GM18867 (cell line): ENCODE data around the gene MAPK8IP3.

Experiments
- ATAC-seq: cut with Tn5 transposase; IDR thresholded peaks from one replicate; pipeline ENCODE4 v1.9.1; 2021; ENCODE audit warnings: mild to moderate bottlenecking, moderate library complexity; ENCODE audit not compliant: unreplicated experiment

The MAPK8IP3 gene, protein sequence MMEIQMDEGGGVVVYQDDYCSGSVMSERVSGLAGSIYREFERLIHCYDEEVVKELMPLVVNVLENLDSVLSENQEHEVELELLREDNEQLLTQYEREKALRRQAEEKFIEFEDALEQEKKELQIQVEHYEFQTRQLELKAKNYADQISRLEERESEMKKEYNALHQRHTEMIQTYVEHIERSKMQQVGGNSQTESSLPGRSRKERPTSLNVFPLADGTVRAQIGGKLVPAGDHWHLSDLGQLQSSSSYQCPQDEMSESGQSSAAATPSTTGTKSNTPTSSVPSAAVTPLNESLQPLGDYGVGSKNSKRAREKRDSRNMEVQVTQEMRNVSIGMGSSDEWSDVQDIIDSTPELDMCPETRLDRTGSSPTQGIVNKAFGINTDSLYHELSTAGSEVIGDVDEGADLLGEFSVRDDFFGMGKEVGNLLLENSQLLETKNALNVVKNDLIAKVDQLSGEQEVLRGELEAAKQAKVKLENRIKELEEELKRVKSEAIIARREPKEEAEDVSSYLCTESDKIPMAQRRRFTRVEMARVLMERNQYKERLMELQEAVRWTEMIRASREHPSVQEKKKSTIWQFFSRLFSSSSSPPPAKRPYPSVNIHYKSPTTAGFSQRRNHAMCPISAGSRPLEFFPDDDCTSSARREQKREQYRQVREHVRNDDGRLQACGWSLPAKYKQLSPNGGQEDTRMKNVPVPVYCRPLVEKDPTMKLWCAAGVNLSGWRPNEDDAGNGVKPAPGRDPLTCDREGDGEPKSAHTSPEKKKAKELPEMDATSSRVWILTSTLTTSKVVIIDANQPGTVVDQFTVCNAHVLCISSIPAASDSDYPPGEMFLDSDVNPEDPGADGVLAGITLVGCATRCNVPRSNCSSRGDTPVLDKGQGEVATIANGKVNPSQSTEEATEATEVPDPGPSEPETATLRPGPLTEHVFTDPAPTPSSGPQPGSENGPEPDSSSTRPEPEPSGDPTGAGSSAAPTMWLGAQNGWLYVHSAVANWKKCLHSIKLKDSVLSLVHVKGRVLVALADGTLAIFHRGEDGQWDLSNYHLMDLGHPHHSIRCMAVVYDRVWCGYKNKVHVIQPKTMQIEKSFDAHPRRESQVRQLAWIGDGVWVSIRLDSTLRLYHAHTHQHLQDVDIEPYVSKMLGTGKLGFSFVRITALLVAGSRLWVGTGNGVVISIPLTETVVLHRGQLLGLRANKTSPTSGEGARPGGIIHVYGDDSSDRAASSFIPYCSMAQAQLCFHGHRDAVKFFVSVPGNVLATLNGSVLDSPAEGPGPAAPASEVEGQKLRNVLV (N-terminal part only)

GRCh38 chr16:1705688-1706385, at the start of gene MAPK8IP3:
Gene MAPK8IP3, plus strand, starts transcription at chr16:1706195. Its CDS starts 145 bp downstream, at chr16:1706340.
- ATAC-seq = peak; percentile 84

GRCh38 chr16:1656808-1657617, 49.0 kb upstream of the MAPK8IP3 start:
- no peak for ATAC-seq

- no peak for ATAC-seq
Measured at GRCh38 chr16:1657841-1658240, 48.2 kb upstream of the MAPK8IP3 start.

DNA sequence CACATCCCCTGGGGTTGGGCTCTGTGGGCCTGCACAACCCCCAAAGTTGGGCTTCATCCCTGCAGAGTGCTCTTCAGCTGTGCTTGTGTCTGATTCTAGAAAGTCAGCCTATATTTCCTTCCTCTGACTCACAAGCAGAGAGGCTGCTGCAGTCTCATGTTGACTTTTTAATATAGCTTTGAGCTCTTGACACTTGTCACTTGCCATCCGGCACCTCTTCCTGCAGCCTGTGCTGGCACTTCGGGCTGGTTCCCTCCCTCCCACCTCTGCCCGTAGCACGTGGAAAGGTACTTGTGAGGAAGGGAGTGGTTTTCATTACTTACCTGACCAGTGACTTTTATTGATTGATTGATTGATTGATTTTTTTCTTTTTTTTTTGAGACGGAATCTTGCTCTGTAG, 47.0 kb upstream of the MAPK8IP3 start:
- no peak for ATAC-seq

DNA sequence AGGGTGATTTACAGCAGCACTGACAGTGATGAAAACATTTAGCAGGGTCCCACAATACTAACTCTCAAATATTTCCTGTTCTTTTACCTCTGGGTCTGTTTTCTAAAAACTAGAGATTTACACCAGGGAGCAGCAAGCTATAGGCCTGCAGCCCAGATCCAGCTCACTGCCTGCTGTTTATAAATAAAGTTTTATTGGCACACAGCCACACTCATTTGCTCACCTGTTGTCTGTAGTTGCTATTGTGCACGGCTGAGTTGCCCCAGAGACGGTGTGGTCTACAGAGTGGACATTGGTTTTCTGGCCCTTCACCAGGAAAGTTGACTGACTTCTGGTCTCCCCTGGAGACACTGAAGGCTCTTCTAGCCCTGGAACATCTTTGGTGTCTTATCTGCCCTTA, 44.2 kb upstream of the MAPK8IP3 start:
- ATAC-seq = no peak

- ATAC-seq = no peak
Measured at GRCh38 chr16:1662543-1662942, 43.5 kb upstream of the MAPK8IP3 start.

DNA sequence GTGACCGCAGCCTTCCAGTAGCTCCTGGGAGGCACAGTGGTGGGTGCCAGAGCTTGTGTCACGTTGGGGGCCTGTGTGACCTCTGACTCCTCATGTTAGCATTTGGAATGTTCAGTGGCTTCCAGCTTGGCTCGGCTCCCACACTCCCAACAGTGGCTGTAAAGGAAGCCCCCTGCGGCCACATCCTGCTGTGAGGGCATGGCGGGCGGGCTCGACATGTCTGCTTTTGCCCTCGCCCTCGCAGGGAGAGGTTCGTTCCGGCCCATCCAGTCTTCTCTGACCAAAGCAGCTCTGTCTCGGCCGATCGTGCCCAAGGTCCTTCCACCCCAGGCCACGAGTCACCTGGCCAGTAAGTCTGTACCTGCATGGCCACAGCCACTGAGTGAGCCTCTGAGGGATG, 40.2 kb upstream of the MAPK8IP3 start:
- ATAC-seq = no peak

DNA sequence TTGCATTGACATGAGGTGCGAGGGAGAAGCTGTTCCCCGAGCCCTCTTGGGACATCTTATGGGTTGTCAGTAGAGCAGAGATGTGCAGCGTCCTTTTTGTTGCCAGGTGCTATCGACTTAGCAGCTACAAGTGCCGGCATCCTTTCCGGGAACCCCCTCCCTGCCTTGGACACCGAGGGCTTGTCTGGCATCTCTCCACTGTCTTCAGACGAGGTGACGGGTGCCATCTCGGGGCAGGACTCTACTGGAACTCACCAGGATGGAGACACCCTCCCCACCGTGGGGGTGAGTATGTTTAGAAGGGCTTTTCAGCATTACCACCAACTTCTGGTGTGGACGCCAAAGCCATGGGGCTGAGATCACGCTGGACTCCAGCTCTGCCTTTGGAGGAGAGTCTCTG, 39.7 kb upstream of the MAPK8IP3 start:
- no peak for ATAC-seq

GRCh38 chr16:1667271-1667670, 38.7 kb upstream of the MAPK8IP3 start:
- ATAC-seq = no peak

GRCh38 chr16:1667916-1668315, 38.1 kb upstream of the MAPK8IP3 start:
- ATAC-seq = no peak

DNA sequence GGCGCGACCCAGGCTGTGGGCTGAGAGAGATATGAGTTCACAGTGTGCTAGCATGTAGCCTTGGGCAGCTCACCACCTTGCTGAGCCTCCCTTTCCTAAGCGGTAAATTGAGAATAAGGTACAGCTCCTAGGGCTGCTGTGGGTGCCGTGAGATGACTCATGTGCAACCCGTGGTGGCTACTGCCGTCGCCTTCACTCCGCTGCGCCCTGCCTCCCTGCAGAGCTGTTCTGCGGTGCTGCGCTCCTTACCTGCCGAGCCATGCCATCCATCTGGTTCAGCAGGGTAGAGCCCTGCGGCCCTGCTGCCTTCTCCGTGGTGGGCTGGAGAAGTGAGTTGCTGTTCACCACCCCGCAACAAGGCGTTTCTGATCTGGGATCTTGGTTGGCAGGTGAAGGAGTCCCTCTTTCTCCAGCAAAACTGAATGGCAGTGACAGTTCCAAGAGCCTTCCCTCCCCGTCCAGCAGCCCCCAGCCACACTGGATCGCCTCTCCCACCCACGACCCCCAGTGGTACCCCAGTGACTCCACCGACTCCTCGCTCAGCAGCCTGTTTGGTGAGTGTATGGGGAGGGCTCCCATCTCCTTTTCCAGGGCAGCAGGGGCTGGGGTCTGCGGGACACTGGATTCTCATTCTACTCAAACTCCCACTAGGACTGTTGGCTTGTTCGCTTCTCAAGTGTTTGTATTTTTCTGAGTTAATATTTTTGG, 37.2 kb upstream of the MAPK8IP3 start:
- ATAC-seq = no peak

GRCh38 chr16:1669698-1670097, 36.3 kb upstream of the MAPK8IP3 start:
- ATAC-seq = no peak

DNA sequence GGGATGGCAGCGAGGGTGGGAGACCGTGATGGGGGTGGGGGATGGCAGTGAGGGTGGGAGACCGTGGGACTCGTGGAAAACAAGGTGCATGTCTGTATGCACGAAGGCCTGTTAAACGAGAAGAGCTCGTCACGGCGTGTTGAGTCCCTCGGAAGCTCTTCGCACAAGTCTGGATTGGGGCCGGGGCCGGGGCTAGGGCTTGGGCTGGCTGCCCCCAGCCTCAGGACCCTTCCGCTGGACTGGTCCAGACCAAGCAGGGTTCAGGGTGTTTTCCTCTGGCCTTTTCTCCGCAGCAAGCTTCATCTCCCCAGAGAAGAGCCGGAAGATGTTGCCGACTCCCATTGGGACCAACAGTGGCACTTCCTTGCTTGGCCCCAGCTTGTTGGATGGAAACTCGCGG, 35.6 kb upstream of the MAPK8IP3 start:
- no peak for ATAC-seq

DNA sequence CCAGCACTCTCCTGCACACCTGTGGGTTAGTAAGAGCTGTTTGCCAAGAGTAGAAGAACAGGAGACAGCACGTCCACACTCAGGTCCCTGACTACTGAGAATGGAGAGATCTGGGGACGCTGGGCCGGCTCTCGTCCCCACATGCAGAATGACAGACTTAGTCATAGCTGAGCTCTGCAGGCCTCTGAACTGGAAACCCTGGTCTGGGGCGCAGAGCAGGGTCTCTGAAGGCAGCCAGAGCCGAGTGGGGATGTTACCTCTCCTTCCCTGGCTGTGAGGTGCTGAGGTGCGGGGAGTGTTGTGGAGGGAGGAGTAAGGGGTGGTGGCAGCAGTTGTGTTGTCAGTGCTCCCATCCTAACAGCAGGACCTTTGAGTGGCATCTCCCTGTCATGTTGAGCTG, 35.1 kb upstream of the MAPK8IP3 start:
- no peak for ATAC-seq

- no peak for ATAC-seq
Measured at GRCh38 chr16:1673424-1674151, 32.4 kb upstream of the MAPK8IP3 start.

DNA sequence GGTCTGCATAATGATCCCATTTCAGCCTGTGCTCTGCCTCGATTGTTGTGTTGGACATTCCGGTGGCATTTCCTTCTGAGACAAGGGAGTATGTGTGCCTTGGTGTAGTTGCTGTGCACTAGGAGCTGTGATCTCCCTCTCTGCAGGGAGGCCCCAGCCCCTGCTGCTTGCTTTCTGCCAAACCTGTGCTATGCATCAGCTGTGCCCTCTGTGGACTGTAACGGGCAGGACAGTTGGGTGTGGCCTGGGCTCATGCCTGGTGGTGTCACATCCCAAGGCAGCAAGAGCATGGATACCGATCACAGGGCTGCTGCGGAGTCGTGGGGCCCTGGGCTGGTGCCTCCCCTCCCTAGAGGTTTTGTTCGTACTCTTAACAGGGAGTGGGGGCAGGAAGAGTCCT, 31.7 kb upstream of the MAPK8IP3 start:
- no peak for ATAC-seq

GRCh38 chr16:1674751-1675664, 31.0 kb upstream of the MAPK8IP3 start:
- no peak for ATAC-seq
